Type B pancreatic cell (in vitro differentiated cells): ENCODE results near the gene SLC44A4. TPM values are rescaled to one million over a fixed set of nuclear protein-coding genes. Genes with fewer than 3 reads are reported as not detected.

ENCODE experiments used
- DNase-seq: peaks from one replicate; pipeline ENCODE4 v3.0.0; 2021; ENCODE audit warnings: mixed read lengths; ENCODE audit not compliant: unreplicated experiment; ENCODE audit errors: extremely low spot score
- H3K27ac Mint-ChIP-seq: 2 replicates; pipeline ENCODE4 v1.8.0; 2021; ENCODE audit warnings: mild to moderate bottlenecking, mixed read lengths
- H3K27me3 Mint-ChIP-seq: 2 replicates; pipeline ENCODE4 v1.8.0; 2021; ENCODE audit warnings: mixed read lengths
- H3K36me3 Mint-ChIP-seq: 2 replicates; pipeline ENCODE4 v1.8.0; 2021; ENCODE audit warnings: mixed read lengths
- H3K4me1 Mint-ChIP-seq: one replicate; pipeline ENCODE4 v1.8.0; 2021; ENCODE audit warnings: mixed read lengths; ENCODE audit not compliant: unreplicated experiment
- H3K4me3 Mint-ChIP-seq: 2 replicates; pipeline ENCODE4 v1.8.0; 2021; ENCODE audit warnings: mild to moderate bottlenecking, mixed read lengths
- H3K9me3 Mint-ChIP-seq: 2 replicates; pipeline ENCODE4 v1.8.0; 2021; ENCODE audit warnings: mixed read lengths
- total RNA-seq: library from RNA; stranded (reverse); gene quantifications from 2 replicates; pipeline ENCODE4 v1.2.1, GENCODE V29; 2021; ENCODE audit warnings: low replicate concordance
- TF ChIP-seq, protein P1 (sequence below): fragments of 200-600 bp; sonication (generic); conservative IDR thresholded peaks from 2 replicates; pipeline ENCODE4 v1.5.0; 2021; ENCODE audit warnings: antibody characterized with exemption, mild to moderate bottlenecking

Gene SLC44A4
- total RNA-seq, 1 donor from 2014 or later = 10.6 TPM

DNA sequence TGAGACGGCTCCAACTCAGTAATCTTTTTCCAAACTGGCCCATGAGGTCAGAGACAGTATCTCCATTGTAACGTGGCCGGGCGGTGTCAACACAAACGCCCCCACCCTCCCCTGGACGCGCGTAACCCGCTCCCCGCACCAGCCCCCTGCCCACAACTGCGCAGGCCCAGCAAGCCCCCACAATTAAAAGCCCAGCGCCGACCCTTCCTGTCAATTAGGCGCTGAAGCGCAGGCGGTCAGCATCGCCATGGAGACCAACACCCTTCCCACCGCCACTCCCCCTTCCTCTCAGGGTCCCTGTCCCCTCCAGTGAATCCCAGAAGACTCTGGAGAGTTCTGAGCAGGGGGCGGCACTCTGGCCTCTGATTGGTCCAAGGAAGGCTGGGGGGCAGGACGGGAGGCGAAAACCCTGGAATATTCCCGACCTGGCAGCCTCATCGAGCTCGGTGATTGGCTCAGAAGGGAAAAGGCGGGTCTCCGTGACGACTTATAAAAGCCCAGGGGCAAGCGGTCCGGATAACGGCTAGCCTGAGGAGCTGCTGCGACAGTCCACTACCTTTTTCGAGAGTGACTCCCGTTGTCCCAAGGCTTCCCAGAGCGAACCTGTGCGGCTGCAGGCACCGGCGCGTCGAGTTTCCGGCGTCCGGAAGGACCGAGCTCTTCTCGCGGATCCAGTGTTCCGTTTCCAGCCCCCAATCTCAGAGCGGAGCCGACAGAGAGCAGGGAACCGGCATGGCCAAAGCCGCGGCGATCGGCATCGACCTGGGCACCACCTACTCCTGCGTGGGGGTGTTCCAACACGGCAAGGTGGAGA, 63.6 kb downstream of the SLC44A4 start, which contains the start of the genes HSPA1A and HSPA1L:
Gene HSPA1A, plus strand, starts transcription at position 519 of the 814 bp plus-strand sequence. Its CDS starts 214 bp downstream, at position 733.
Gene HSPA1L, minus strand, starts transcription at position 259 of the 814 bp plus-strand sequence. CDS start 3,311 bp downstream, outside the sequence.
- Mint-ChIP-seq H3K27ac (peak within 1 kb of the TSS; percentile 93), H3K4me1 (peaks cover 4% of the 10 kb centered on the region), H3K9me3 (no peaks in the 10 kb centered on the region), H3K4me3 (peak within 1 kb of the TSS; percentile 87), H3K27me3 (no peaks in the 10 kb centered on the region), H3K36me3 (peaks cover 4% of the 10 kb centered on the region)
- DNase-seq = peak; percentile 80
- TF ChIP-seq, protein P1, sequence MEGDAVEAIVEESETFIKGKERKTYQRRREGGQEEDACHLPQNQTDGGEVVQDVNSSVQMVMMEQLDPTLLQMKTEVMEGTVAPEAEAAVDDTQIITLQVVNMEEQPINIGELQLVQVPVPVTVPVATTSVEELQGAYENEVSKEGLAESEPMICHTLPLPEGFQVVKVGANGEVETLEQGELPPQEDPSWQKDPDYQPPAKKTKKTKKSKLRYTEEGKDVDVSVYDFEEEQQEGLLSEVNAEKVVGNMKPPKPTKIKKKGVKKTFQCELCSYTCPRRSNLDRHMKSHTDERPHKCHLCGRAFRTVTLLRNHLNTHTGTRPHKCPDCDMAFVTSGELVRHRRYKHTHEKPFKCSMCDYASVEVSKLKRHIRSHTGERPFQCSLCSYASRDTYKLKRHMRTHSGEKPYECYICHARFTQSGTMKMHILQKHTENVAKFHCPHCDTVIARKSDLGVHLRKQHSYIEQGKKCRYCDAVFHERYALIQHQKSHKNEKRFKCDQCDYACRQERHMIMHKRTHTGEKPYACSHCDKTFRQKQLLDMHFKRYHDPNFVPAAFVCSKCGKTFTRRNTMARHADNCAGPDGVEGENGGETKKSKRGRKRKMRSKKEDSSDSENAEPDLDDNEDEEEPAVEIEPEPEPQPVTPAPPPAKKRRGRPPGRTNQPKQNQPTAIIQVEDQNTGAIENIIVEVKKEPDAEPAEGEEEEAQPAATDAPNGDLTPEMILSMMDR = no peak

DNA sequence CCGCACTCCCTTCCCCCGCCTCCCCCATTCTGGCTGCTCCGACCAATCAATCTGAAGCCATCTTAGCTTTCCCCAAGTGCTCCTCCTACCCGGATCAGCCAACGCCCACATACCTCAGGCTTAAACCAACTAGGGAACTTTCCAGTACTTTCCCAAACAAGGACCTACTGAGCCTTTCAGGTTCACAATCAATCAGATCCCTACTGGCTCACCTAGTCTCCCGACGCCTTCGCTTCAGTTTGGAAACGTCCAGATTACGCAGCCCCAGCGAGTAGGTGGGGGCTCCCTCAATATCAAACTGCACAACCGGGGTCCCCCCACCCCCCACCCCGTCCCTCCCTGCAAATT, 64.1 kb downstream of the SLC44A4 start:
- Mint-ChIP-seq H3K4me1 (no peaks in the 10 kb centered on the region), H3K36me3 (peaks cover 4% of the 10 kb centered on the region), H3K4me3 (peak overlapping the region; percentile 87), H3K27me3 (no peaks in the 10 kb centered on the region), H3K27ac (peak overlapping the region; percentile 93), H3K9me3 (no peaks in the 10 kb centered on the region)
- no peak for DNase-seq
- TF ChIP-seq, protein P1 = no peak

DNA sequence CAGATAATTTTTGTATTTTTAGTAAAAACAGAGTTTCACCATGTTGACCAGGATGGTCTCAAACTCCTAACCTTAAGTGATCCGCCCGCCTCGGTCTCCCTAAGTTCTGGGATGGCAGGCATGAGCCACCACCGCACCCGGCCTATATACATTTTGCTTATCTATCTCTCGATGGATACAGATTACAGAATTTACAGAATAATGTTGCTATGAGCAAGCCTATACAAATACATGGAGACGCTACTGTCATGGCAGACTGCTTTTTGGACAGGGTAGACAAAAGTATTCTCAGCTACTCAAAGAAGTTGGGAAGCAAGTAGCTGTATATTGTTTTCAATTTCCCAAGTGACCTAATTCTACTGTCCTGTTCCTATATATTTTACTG, 65.3 kb downstream of the SLC44A4 start:
- H3K4me1 Mint-ChIP-seq = no peaks in the 10 kb centered on the region
- peak overlapping the region; percentile 93 for H3K27ac Mint-ChIP-seq
- no peaks in the 10 kb centered on the region for H3K27me3 Mint-ChIP-seq
- TF ChIP-seq, protein P1 = no peak
- no peaks in the 10 kb centered on the region for H3K9me3 Mint-ChIP-seq
- no peak overlapping the region for H3K4me3 Mint-ChIP-seq
- peaks cover 4% of the 10 kb centered on the region for H3K36me3 Mint-ChIP-seq
- no peak for DNase-seq

Other genes starting within 250 kb of the SLC44A4 start
- 334 and 378 TPM in 2 replicates for gene BAG6, start 226.3 kb downstream of the SLC44A4 start, total RNA-seq
- gene APOM, start 223.1 kb downstream of the SLC44A4 start, total RNA-seq = 11.2 and 20.9 TPM in 2 replicates
- gene C6orf47, start 218.2 kb downstream of the SLC44A4 start, total RNA-seq = 22.3 and 28.1 TPM in 2 replicates
- 17.6 and 20.2 TPM in 2 replicates for gene GPANK1, start 214.0 kb downstream of the SLC44A4 start, total RNA-seq
- gene CSNK2B, start 212.9 kb downstream of the SLC44A4 start, total RNA-seq = 142 and 175 TPM in 2 replicates
- 13.9 and 22.0 TPM in 2 replicates for gene LY6G5B, start 209.0 kb downstream of the SLC44A4 start, total RNA-seq
- 2.0 and 2.3 TPM in 2 replicates for gene LY6G5C, start 197.9 kb downstream of the SLC44A4 start, total RNA-seq
- gene ABHD16A, start 175.7 kb downstream of the SLC44A4 start, total RNA-seq = 80.9 and 91.3 TPM in 2 replicates
- gene LY6G6F, start 172.1 kb downstream of the SLC44A4 start, total RNA-seq = not detected in 2 replicates
- 1.5 TPM in 1 of 2 replicates, not detected in the other for gene LY6G6D, start 163.6 kb downstream of the SLC44A4 start, total RNA-seq
- 2.5 and 16.2 TPM in 2 replicates for gene LY6G6C, start 157.3 kb downstream of the SLC44A4 start, total RNA-seq
- gene MPIG6B, start 155.6 kb downstream of the SLC44A4 start, total RNA-seq = 0.41 and 0.81 TPM in 2 replicates
- 101 and 138 TPM in 2 replicates for gene DDAH2, start 149.7 kb downstream of the SLC44A4 start, total RNA-seq
- gene CLIC1, start 142.5 kb downstream of the SLC44A4 start, total RNA-seq = 294 and 381 TPM in 2 replicates
- 20.7 and 46.7 TPM in 2 replicates for gene MSH5, start 139.0 kb downstream of the SLC44A4 start, total RNA-seq
- 3.2 and 8.9 TPM in 2 replicates for gene SAPCD1, start 116.3 kb downstream of the SLC44A4 start, total RNA-seq
- gene VWA7, start 101.7 kb downstream of the SLC44A4 start, total RNA-seq = 6.1 and 6.4 TPM in 2 replicates
- gene VARS1, start 83.2 kb downstream of the SLC44A4 start, total RNA-seq = 89.0 and 104 TPM in 2 replicates
- 57.9 and 74.5 TPM in 2 replicates for gene LSM2, start 72.0 kb downstream of the SLC44A4 start, total RNA-seq
- gene HSPA1L, start 63.7 kb downstream of the SLC44A4 start, total RNA-seq = 1.8 and 1.9 TPM in 2 replicates
- 45.7 and 54.7 TPM in 2 replicates for gene HSPA1A, start 63.5 kb downstream of the SLC44A4 start, total RNA-seq
- gene HSPA1B, start 51.3 kb downstream of the SLC44A4 start, total RNA-seq = 132 and 252 TPM in 2 replicates
- gene NEU1, start 16.2 kb downstream of the SLC44A4 start, total RNA-seq = 46.9 and 62.5 TPM in 2 replicates
- 59.9 and 136 TPM in 2 replicates for gene EHMT2, start 18.7 kb upstream of the SLC44A4 start, total RNA-seq
- gene ZBTB12, start 23.1 kb upstream of the SLC44A4 start, total RNA-seq = 8.2 and 37.7 TPM in 2 replicates
- gene C2, start 48.7 kb upstream of the SLC44A4 start, total RNA-seq = 2.2 and 3.6 TPM in 2 replicates
- 7.8 and 13.6 TPM in 2 replicates for gene CFB, start 67.1 kb upstream of the SLC44A4 start, total RNA-seq
- 63.9 and 73.0 TPM in 2 replicates for gene NELFE, start 80.0 kb upstream of the SLC44A4 start, total RNA-seq
- gene SKIC2, start 80.2 kb upstream of the SLC44A4 start, total RNA-seq = 84.2 and 100 TPM in 2 replicates
- gene DXO, start 93.1 kb upstream of the SLC44A4 start, total RNA-seq = 24.2 and 28.9 TPM in 2 replicates
- 5.2 and 9.7 TPM in 2 replicates for gene C4A, start 103.1 kb upstream of the SLC44A4 start, total RNA-seq
- 5.3 and 9.2 TPM in 2 replicates for gene C4B, start 135.8 kb upstream of the SLC44A4 start, total RNA-seq
- gene CYP21A2, start 159.4 kb upstream of the SLC44A4 start, total RNA-seq = 0.14 and 0.68 TPM in 2 replicates
- gene TNXB, start 230.3 kb upstream of the SLC44A4 start, total RNA-seq = 20.8 and 22.2 TPM in 2 replicates
- 95.8 and 99.3 TPM in 2 replicates for gene ATF6B, start 249.2 kb upstream of the SLC44A4 start, total RNA-seq